HCT116 (cell line): ENCODE results near the gene ATP5PD. TPM values are rescaled to one million over a fixed set of nuclear protein-coding genes. Genes with fewer than 3 reads are reported as not detected.

Source experiments
- ATAC-seq: fragments of 200-7000 bp; cut with Tn5 transposase; 2 replicates; pipeline ENCODE4 v1.9.1; 2020; ENCODE audit warnings: mild to moderate bottlenecking, moderate library complexity
- BruUV-seq: library from RNA; stranded (reverse); fragments of 400-500 nt; replicated peaks from 2 replicates; lab custom pipeline; 2021; lab: Mats Ljungman, UMichigan
- CTCF ChIA-PET: fragments of 300-600 bp; sonication (Branson Sonifier 250); formaldehyde crosslinking; loops from one replicate; lab custom pipeline; 2021; ENCODE audit warnings: antibody characterized with exemption; lab: Charles Lee
- POLR2A ChIA-PET: fragments of 300-600, 350-600 bp; sonication (Branson Sonifier 250); formaldehyde crosslinking; loops from one replicate; lab custom pipeline; 2021; ENCODE audit warnings: antibody characterized with exemption; lab: Charles Lee
- RAD21 ChIA-PET, 2 experiments: fragments of 300-600 bp; sonication (Branson Sonifier 250); formaldehyde crosslinking; loops; one replicate each; lab custom pipeline; 2023; ENCODE audit warnings: low total read pairs in 2 of 2; ENCODE audit not compliant: uncharacterized antibody in 2 of 2, unreplicated experiment in 2 of 2, low non-redundant PET in 1 of 2; lab: Charles Lee
- DNase-seq: peaks from one replicate; pipeline ENCODE4 v3.0.0-alpha.2; 2010; ENCODE audit warnings: low read depth, low spot score
- H2AFZ ChIP-seq: fragments of 200-600 bp; shearing (Covaris generic), sonication (generic); 2 replicates; pipeline ENCODE4 v1.6.1; 2017; ENCODE audit warnings: low read depth, mixed run types, mixed read lengths, antibody characterized with exemption, low read length; ENCODE audit not compliant: poor library complexity, severe bottlenecking
- H3K27ac ChIP-seq: 2 replicates; pipeline ENCODE4 v1.5.1; 2012; ENCODE audit warnings: low read depth, low read length
- H3K27me3 ChIP-seq: fragments of 200-600 bp; sonication (generic); 2 replicates; pipeline ENCODE4 v1.6.1; 2016; ENCODE audit warnings: mixed run types, low read length, mixed read lengths; ENCODE audit not compliant: insufficient read depth
- H3K36me3 ChIP-seq, 2 experiments: fragments of 200-500 bp in 1 of 2; fragments of 200-600 bp in 1 of 2; sonication (Bioruptor generic) in 1 of 2; sonication (generic) in 1 of 2; 2 replicates each; pipeline versions ENCODE4 v1.5.1 to v1.6.1; 2014 to 2016; ENCODE audit warnings: low read length in 2 of 2, inconsistent platforms in 1 of 2, mixed read lengths in 1 of 2, mixed run types in 1 of 2; ENCODE audit not compliant: insufficient read depth in 2 of 2, control insufficient read depth in 1 of 2
- H3K4me1 ChIP-seq, 2 experiments: fragments of 200-600 bp in 1 of 2; sonication (generic) in 1 of 2; 2 replicates each; pipeline versions ENCODE4 v1.5.1 to v1.6.1; 2012 to 2017; ENCODE audit warnings: low read length in 2 of 2, inconsistent platforms in 1 of 2, mild to moderate bottlenecking in 1 of 2, mixed read lengths in 1 of 2, mixed run types in 1 of 2, moderate library complexity in 1 of 2; ENCODE audit not compliant: insufficient read depth in 2 of 2, control insufficient read depth in 1 of 2
- H3K4me2 ChIP-seq: fragments of 200-600 bp; sonication (generic); 2 replicates; pipeline ENCODE4 v1.6.1; 2017; ENCODE audit warnings: mixed run types, low read length, mixed read lengths
- H3K4me3 ChIP-seq, 2 experiments: fragments of 200-600 bp in 1 of 2; sonication (generic) in 1 of 2; replicated peaks in 1 of 2; 2 replicates each; pipeline ENCODE4 v1.5.1; 2011 to 2016; ENCODE audit warnings: low read length in 2 of 2, control low read depth in 1 of 2, low read depth in 1 of 2, mild to moderate bottlenecking in 1 of 2, mixed read lengths in 1 of 2, mixed run types in 1 of 2
- H3K79me2 ChIP-seq: fragments of 200-600 bp; sonication (generic); 2 replicates; pipeline ENCODE4 v1.6.1; 2017; ENCODE audit warnings: mild to moderate bottlenecking, mixed run types, low read length, moderate library complexity, mixed read lengths; ENCODE audit not compliant: insufficient read depth
- H3K9ac ChIP-seq: fragments of 200-600 bp; sonication (generic); 2 replicates; pipeline ENCODE4 v1.6.1; 2016; ENCODE audit warnings: low read length, mixed read lengths
- H3K9me2 ChIP-seq: fragments of 200-600 bp; sonication (generic), shearing (Covaris generic); 2 replicates; pipeline ENCODE4 v1.6.1; 2017; ENCODE audit warnings: mixed run types, mild to moderate bottlenecking, moderate library complexity; ENCODE audit not compliant: insufficient read depth
- H3K9me3 ChIP-seq, 2 experiments: fragments of 200-500 bp in 1 of 2; fragments of 200-600 bp in 1 of 2; sonication (Bioruptor generic) in 1 of 2; sonication (generic) in 1 of 2; 2 replicates each; pipeline ENCODE4 v1.6.1; 2014 to 2017; ENCODE audit warnings: low read length in 2 of 2, mixed read lengths in 2 of 2, inconsistent platforms in 1 of 2, low read depth in 1 of 2, mild to moderate bottlenecking in 1 of 2, mixed run types in 1 of 2, moderate library complexity in 1 of 2; ENCODE audit not compliant: control insufficient read depth in 1 of 2, insufficient read depth in 1 of 2
- H4K20me1 ChIP-seq: fragments of 200-600 bp; sonication (generic), shearing (Covaris generic); 2 replicates; pipeline ENCODE4 v1.6.1; 2017; ENCODE audit warnings: mixed run types, mild to moderate bottlenecking, moderate library complexity; ENCODE audit not compliant: insufficient read depth
- CBX3 ChIP-seq: IDR thresholded peaks from 2 replicates; pipeline ENCODE4 v1.6.1; 2012; ENCODE audit warnings: low read depth
- CEBPB ChIP-seq: IDR thresholded peaks from 2 replicates; pipeline ENCODE4 v1.6.1; 2012; ENCODE audit warnings: low read depth
- EZH2 ChIP-seq: fragments of 200-600 bp; sonication (generic); IDR thresholded peaks from 2 replicates; pipeline ENCODE4 v1.6.1; 2017; ENCODE audit warnings: antibody characterized with exemption, mixed run types
- JUND ChIP-seq: IDR thresholded peaks from 2 replicates; pipeline ENCODE4 v1.6.1; 2012
- MAX ChIP-seq: IDR thresholded peaks from 2 replicates; pipeline ENCODE4 v1.6.1; 2012
- RAD21 ChIP-seq: IDR thresholded peaks from 2 replicates; pipeline ENCODE4 v1.6.1; 2012; ENCODE audit warnings: low read depth, mild to moderate bottlenecking
- REST ChIP-seq: IDR thresholded peaks from 2 replicates; pipeline ENCODE4 v1.6.1; 2012; ENCODE audit warnings: low read depth
- SIN3A ChIP-seq: IDR thresholded peaks from 2 replicates; pipeline ENCODE4 v1.6.1; 2012; ENCODE audit warnings: low read depth
- SRF ChIP-seq: IDR thresholded peaks from 2 replicates; pipeline ENCODE4 v1.6.1; 2012; ENCODE audit warnings: low read depth
- ZBTB33 ChIP-seq: IDR thresholded peaks from 2 replicates; pipeline ENCODE4 v1.6.1; 2011; ENCODE audit warnings: mild to moderate bottlenecking, low read length, moderate library complexity; ENCODE audit not compliant: insufficient replicate concordance; ENCODE audit errors: extremely low read depth
- intact Hi-C: fragments of 100-400 bp; cut with micrococcal nuclease; formaldehyde crosslinking; loops from 2 replicates; pipeline ENCODE4 v1.10.0; 2022
- total RNA-seq: library from RNA; stranded (reverse); gene quantifications from one replicate; pipeline ENCODE4 v1.2.1, GENCODE V29; 2021; ENCODE audit not compliant: unreplicated experiment

Gene ATP5PD
- total RNA-seq, 1 experiment from 2014 or later = 407 TPM

GRCh38 chr17:75041656-75042280 is 5.0 kb downstream of the ATP5PD start:
- Histone ChIP-seq H3K36me3 (peaks cover 33 to 34% of the 10 kb centered on the region in 2 experiments), H3K9me3 (no peaks in the 10 kb centered on the region), H3K4me3 (no peak overlapping the region), H4K20me1 (no peaks in the 10 kb centered on the region), H3K9ac (no peak overlapping the region), H3K27ac (no peak overlapping the region), H3K4me2 (no peak overlapping the region), H3K9me2 (no peaks in the 10 kb centered on the region), H2AFZ (no peak overlapping the region), H3K4me1 (peaks cover 8 to 15% of the 10 kb centered on the region in 2 experiments), H3K27me3 (no peaks in the 10 kb centered on the region), H3K79me2 (peaks cover 23% of the 10 kb centered on the region)
- TF ChIP-seq ZBTB33 (no peak), EZH2 (no peak)
- BruUV-seq = no TSS peak
- intact Hi-C loops = no loop called here
- no peak for ATAC-seq
- ChIA-PET RAD21 (no interaction called here), POLR2A (no interaction called here), CTCF (interaction anchor here (1.5 kb wide), 1 partner anchor 80 kb away, joined by 3 read pairs; no protein-coding TSS in a partner anchor)
- no peak for DNase-seq

GRCh38 chr17:75039238-75039637 is 7.5 kb downstream of the ATP5PD start:
- no peak for DNase-seq
- Histone ChIP-seq H2AFZ (no peak overlapping the region), H3K27me3 (no peaks in the 10 kb centered on the region), H3K9me3 (no peaks in the 10 kb centered on the region), H3K9ac (no peak overlapping the region), H3K9me2 (no peaks in the 10 kb centered on the region), H3K27ac (no peak overlapping the region), H3K4me1 (peaks cover 29 to 34% of the 10 kb centered on the region in 2 experiments), H4K20me1 (no peaks in the 10 kb centered on the region), H3K4me3 (no peak overlapping the region), H3K36me3 (peaks cover 33 to 34% of the 10 kb centered on the region in 2 experiments), H3K4me2 (no peak overlapping the region), H3K79me2 (peaks cover 5% of the 10 kb centered on the region; the same call in 1 of the 2 replicates)
- no TSS peak for BruUV-seq
- ATAC-seq = no peak
- intact Hi-C loops = no loop called here
- RAD21 ChIA-PET = no interaction called here
- CTCF ChIA-PET = no interaction called here
- POLR2A ChIA-PET = no interaction called here
- TF ChIP-seq JUND (no peak), CBX3 (no peak), MAX (no peak), SRF (no peak), CEBPB (no peak), RAD21 (no peak), REST (no peak), SIN3A (no peak), ZBTB33 (no peak)
